ENCODE measurements around the gene DSCAM.

The DSCAM gene

DNA sequence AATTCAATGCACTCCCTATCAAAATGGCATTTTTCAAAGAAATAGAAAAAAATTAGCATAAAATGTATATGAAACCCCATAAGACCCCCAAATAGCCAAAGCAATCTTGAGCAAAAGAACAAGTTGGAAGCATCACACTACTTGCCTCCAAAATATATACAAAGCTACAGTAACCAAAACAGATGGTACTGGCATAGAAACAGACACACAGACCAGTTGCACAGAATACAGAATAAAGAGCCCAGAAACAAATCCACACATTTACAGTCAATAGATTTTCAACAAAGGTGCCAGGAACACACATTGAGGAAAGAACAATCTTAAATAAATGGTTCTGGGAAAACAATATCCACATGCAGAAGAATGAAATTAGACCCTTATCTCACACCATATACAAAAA is 350.8 kb downstream of the DSCAM start:
- no peaks in the 10 kb centered on the region for H3K36me3 ChIP-seq (ENCODE audit: control insufficient read depth in 1 of 2, insufficient read depth in 2 of 2, low read length in 2 of 2)
- H3K4me1 ChIP-seq (ENCODE audit: control insufficient read depth in 1 of 2, insufficient read depth in 2 of 2, low read length in 2 of 2) = no peaks in the 10 kb centered on the region
- no peak overlapping the region for H3K27ac ChIP-seq (ENCODE audit: low read depth, low read length)
- no peaks in the 10 kb centered on the region for H3K27me3 ChIP-seq (ENCODE audit: control insufficient read depth in 1 of 2, insufficient read depth in 2 of 2, low read length in 2 of 2)
- no peak overlapping the region for H3K4me3 ChIP-seq (ENCODE audit: low read depth in 1 of 2, low read length in 2 of 2)
- H3K9me3 ChIP-seq (ENCODE audit: control insufficient read depth in 1 of 2, low read length in 2 of 2) = peaks cover 0 to 3% of the 10 kb centered on the region in 2 donors
- no peak overlapping the region for H3K9ac ChIP-seq (ENCODE audit: low read depth in 1 of 2, low read length in 2 of 2)

DNA sequence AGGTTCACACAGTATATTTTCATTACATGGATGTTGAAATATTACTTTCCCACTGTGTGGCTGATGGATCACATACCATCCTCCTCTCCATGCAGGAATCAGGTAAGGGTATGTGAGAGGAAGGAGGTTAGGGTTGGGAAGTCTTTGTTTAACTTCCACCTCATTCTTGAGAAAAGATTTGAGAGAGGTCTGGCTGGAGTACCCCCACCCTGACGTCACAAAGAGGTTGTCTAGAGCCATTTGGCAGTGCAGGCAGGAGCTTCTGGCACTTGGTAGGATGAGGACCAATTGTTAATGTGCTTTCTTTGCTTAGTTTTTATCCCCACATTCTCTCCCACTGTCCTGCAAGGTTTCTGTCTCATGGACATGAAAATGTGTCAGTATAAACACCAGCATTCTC is 356.6 kb downstream of the DSCAM start:
- no peaks in the 10 kb centered on the region for H3K27me3 ChIP-seq (ENCODE audit: control insufficient read depth in 1 of 2, insufficient read depth in 2 of 2, low read length in 2 of 2)
- no peak overlapping the region for H3K4me3 ChIP-seq (ENCODE audit: low read depth in 1 of 2, low read length in 2 of 2)
- H3K36me3 ChIP-seq (ENCODE audit: control insufficient read depth in 1 of 2, insufficient read depth in 2 of 2, low read length in 2 of 2) = no peaks in the 10 kb centered on the region
- peaks cover 0 to 6% of the 10 kb centered on the region in 2 donors for H3K9me3 ChIP-seq (ENCODE audit: control insufficient read depth in 1 of 2, low read length in 2 of 2)
- no peak overlapping the region for H3K27ac ChIP-seq (ENCODE audit: low read depth, low read length)
- H3K9ac ChIP-seq (ENCODE audit: low read depth in 1 of 2, low read length in 2 of 2) = no peak overlapping the region
- no peaks in the 10 kb centered on the region for H3K4me1 ChIP-seq (ENCODE audit: control insufficient read depth in 1 of 2, insufficient read depth in 2 of 2, low read length in 2 of 2)

GRCh38 chr21:40489001-40489400 is 358.0 kb downstream of the DSCAM start:
- no peak overlapping the region for H3K4me3 ChIP-seq (ENCODE audit: low read depth in 1 of 2, low read length in 2 of 2)
- H3K36me3 ChIP-seq (ENCODE audit: control insufficient read depth in 1 of 2, insufficient read depth in 2 of 2, low read length in 2 of 2) = no peaks in the 10 kb centered on the region
- no peak overlapping the region for H3K27ac ChIP-seq (ENCODE audit: low read depth, low read length)
- H3K9me3 ChIP-seq (ENCODE audit: control insufficient read depth in 1 of 2, low read length in 2 of 2) = peaks cover 0 to 6% of the 10 kb centered on the region in 2 donors
- H3K27me3 ChIP-seq (ENCODE audit: control insufficient read depth in 1 of 2, insufficient read depth in 2 of 2, low read length in 2 of 2) = no peaks in the 10 kb centered on the region
- H3K4me1 ChIP-seq (ENCODE audit: control insufficient read depth in 1 of 2, insufficient read depth in 2 of 2, low read length in 2 of 2) = no peaks in the 10 kb centered on the region
- no peak overlapping the region for H3K9ac ChIP-seq (ENCODE audit: low read depth in 1 of 2, low read length in 2 of 2)

DNA sequence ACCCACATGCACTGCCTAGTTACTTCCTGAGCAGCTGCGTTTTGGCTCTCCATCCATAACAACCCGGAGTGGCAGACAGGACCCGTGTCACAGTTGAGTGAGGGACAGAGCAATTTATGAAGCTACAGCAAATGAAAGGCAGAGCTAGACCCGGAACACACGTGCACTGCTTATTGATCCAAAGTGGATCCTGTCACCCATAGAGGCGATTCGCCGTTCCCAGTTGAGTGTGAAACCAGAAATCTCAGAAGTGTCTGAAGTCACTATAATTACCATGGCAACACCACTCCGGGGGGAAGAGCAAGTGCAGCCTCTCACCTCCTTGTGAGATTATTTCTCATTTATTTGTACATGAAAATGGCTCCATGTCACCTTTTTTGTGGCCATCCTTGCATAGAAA is 365.2 kb downstream of the DSCAM start:
- no peak overlapping the region for H3K27ac ChIP-seq (ENCODE audit: low read depth, low read length)
- H3K4me3 ChIP-seq (ENCODE audit: low read depth in 1 of 2, low read length in 2 of 2) = no peak overlapping the region
- no peak overlapping the region for H3K9ac ChIP-seq (ENCODE audit: low read depth in 1 of 2, low read length in 2 of 2)
- H3K9me3 ChIP-seq (ENCODE audit: control insufficient read depth in 1 of 2, low read length in 2 of 2) = no peaks in the 10 kb centered on the region
- H3K36me3 ChIP-seq (ENCODE audit: control insufficient read depth in 1 of 2, insufficient read depth in 2 of 2, low read length in 2 of 2) = no peaks in the 10 kb centered on the region
- no peaks in the 10 kb centered on the region for H3K27me3 ChIP-seq (ENCODE audit: control insufficient read depth in 1 of 2, insufficient read depth in 2 of 2, low read length in 2 of 2)
- no peaks in the 10 kb centered on the region for H3K4me1 ChIP-seq (ENCODE audit: control insufficient read depth in 1 of 2, insufficient read depth in 2 of 2, low read length in 2 of 2)

- no peaks in the 10 kb centered on the region for H3K27me3 ChIP-seq (ENCODE audit: control insufficient read depth in 1 of 2, insufficient read depth in 2 of 2, low read length in 2 of 2)
- no peak overlapping the region for H3K4me3 ChIP-seq (ENCODE audit: low read depth in 1 of 2, low read length in 2 of 2)
- H3K4me1 ChIP-seq (ENCODE audit: control insufficient read depth in 1 of 2, insufficient read depth in 2 of 2, low read length in 2 of 2) = no peaks in the 10 kb centered on the region
- H3K27ac ChIP-seq (ENCODE audit: low read depth, low read length) = no peak overlapping the region
- H3K9ac ChIP-seq (ENCODE audit: low read depth in 1 of 2, low read length in 2 of 2) = no peak overlapping the region
- no peaks in the 10 kb centered on the region for H3K9me3 ChIP-seq (ENCODE audit: control insufficient read depth in 1 of 2, low read length in 2 of 2)
- no peaks in the 10 kb centered on the region for H3K36me3 ChIP-seq (ENCODE audit: control insufficient read depth in 1 of 2, insufficient read depth in 2 of 2, low read length in 2 of 2)
These were observed 372.4 kb downstream of the DSCAM start for GRCh38 chr21:40474513-40474912.

- Histone ChIP-seq H3K9ac (ENCODE audit: low read depth in 1 of 2, low read length in 2 of 2) (no peak overlapping the region), H3K27ac (ENCODE audit: low read depth, low read length) (no peak overlapping the region), H3K36me3 (ENCODE audit: control insufficient read depth in 1 of 2, insufficient read depth in 2 of 2, low read length in 2 of 2) (no peaks in the 10 kb centered on the region), H3K4me3 (ENCODE audit: low read depth in 1 of 2, low read length in 2 of 2) (no peak overlapping the region), H3K4me1 (ENCODE audit: control insufficient read depth in 1 of 2, insufficient read depth in 2 of 2, low read length in 2 of 2) (no peaks in the 10 kb centered on the region), H3K9me3 (ENCODE audit: control insufficient read depth in 1 of 2, low read length in 2 of 2) (no peaks in the 10 kb centered on the region), H3K27me3 (ENCODE audit: control insufficient read depth in 1 of 2, insufficient read depth in 2 of 2, low read length in 2 of 2) (no peaks in the 10 kb centered on the region)
These were observed 374.9 kb downstream of the DSCAM start for GRCh38 chr21:40472013-40472412.

DNA sequence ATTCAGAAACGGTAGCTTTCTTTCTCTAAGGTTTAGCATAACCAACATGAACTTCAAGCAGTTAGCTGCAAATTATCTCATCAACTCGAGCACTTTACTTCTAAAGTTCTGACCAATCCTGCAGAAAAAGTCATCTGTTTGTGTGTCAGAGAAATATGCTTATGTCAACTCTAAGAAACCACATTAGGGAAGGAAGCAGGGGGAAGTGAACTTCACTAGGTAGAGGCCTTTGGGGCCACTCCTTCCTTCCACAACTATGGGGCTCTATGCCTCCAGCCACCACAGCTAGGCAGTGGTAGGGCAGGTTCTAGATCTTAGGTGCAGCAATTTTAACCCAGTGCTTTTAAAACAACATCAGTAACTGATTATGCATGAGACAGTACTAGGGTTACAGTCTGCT is 375.9 kb downstream of the DSCAM start:
- Histone ChIP-seq H3K9me3 (ENCODE audit: control insufficient read depth in 1 of 2, low read length in 2 of 2) (no peaks in the 10 kb centered on the region), H3K36me3 (ENCODE audit: control insufficient read depth in 1 of 2, insufficient read depth in 2 of 2, low read length in 2 of 2) (no peaks in the 10 kb centered on the region), H3K27me3 (ENCODE audit: control insufficient read depth in 1 of 2, insufficient read depth in 2 of 2, low read length in 2 of 2) (no peaks in the 10 kb centered on the region), H3K27ac (ENCODE audit: low read depth, low read length) (no peak overlapping the region), H3K9ac (ENCODE audit: low read depth in 1 of 2, low read length in 2 of 2) (no peak overlapping the region), H3K4me1 (ENCODE audit: control insufficient read depth in 1 of 2, insufficient read depth in 2 of 2, low read length in 2 of 2) (no peaks in the 10 kb centered on the region), H3K4me3 (ENCODE audit: low read depth in 1 of 2, low read length in 2 of 2) (no peak overlapping the region)

GRCh38 chr21:40466893-40467483 is 380.0 kb downstream of the DSCAM start:
- Histone ChIP-seq H3K27ac (ENCODE audit: low read depth, low read length) (no peak overlapping the region), H3K9ac (ENCODE audit: low read depth in 1 of 2, low read length in 2 of 2) (no peak overlapping the region), H3K36me3 (ENCODE audit: control insufficient read depth in 1 of 2, insufficient read depth in 2 of 2, low read length in 2 of 2) (no peaks in the 10 kb centered on the region), H3K9me3 (ENCODE audit: control insufficient read depth in 1 of 2, low read length in 2 of 2) (no peaks in the 10 kb centered on the region), H3K4me1 (ENCODE audit: control insufficient read depth in 1 of 2, insufficient read depth in 2 of 2, low read length in 2 of 2) (no peaks in the 10 kb centered on the region), H3K4me3 (ENCODE audit: low read depth in 1 of 2, low read length in 2 of 2) (no peak overlapping the region), H3K27me3 (ENCODE audit: control insufficient read depth in 1 of 2, insufficient read depth in 2 of 2, low read length in 2 of 2) (no peaks in the 10 kb centered on the region)

DNA sequence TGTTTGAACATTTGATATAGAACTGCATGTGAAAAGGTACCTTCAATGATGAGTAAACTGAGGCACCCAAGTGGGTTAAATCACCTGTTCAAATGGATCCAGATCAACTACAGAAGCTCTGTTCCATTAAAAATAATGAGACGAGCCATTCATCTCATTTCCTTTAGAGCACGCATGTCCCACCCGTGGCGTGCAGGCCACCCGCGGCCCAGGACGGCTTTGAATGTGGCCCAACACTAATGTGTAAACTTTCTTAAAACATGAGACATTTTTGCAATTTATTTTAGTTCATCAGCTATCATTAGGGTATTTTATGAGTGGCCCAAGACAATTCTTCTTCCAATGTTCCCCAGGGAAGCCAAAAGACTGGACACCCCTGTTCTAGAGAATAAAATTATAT is 381.6 kb downstream of the DSCAM start:
- Histone ChIP-seq H3K27me3 (ENCODE audit: control insufficient read depth in 1 of 2, insufficient read depth in 2 of 2, low read length in 2 of 2) (no peaks in the 10 kb centered on the region), H3K27ac (ENCODE audit: low read depth, low read length) (no peak overlapping the region), H3K9me3 (ENCODE audit: control insufficient read depth in 1 of 2, low read length in 2 of 2) (no peaks in the 10 kb centered on the region), H3K4me3 (ENCODE audit: low read depth in 1 of 2, low read length in 2 of 2) (no peak overlapping the region), H3K4me1 (ENCODE audit: control insufficient read depth in 1 of 2, insufficient read depth in 2 of 2, low read length in 2 of 2) (no peaks in the 10 kb centered on the region), H3K36me3 (ENCODE audit: control insufficient read depth in 1 of 2, insufficient read depth in 2 of 2, low read length in 2 of 2) (no peaks in the 10 kb centered on the region), H3K9ac (ENCODE audit: low read depth in 1 of 2, low read length in 2 of 2) (no peak overlapping the region)

- Histone ChIP-seq H3K27ac (ENCODE audit: low read depth, low read length) (no peak overlapping the region), H3K36me3 (ENCODE audit: control insufficient read depth in 1 of 2, insufficient read depth in 2 of 2, low read length in 2 of 2) (no peaks in the 10 kb centered on the region), H3K27me3 (ENCODE audit: control insufficient read depth in 1 of 2, insufficient read depth in 2 of 2, low read length in 2 of 2) (no peaks in the 10 kb centered on the region), H3K9ac (ENCODE audit: low read depth in 1 of 2, low read length in 2 of 2) (no peak overlapping the region), H3K4me3 (ENCODE audit: low read depth in 1 of 2, low read length in 2 of 2) (no peak overlapping the region), H3K4me1 (ENCODE audit: control insufficient read depth in 1 of 2, insufficient read depth in 2 of 2, low read length in 2 of 2) (no peaks in the 10 kb centered on the region), H3K9me3 (ENCODE audit: control insufficient read depth in 1 of 2, low read length in 2 of 2) (no peaks in the 10 kb centered on the region)
These were observed 383.8 kb downstream of the DSCAM start for GRCh38 chr21:40463176-40463575.

DNA sequence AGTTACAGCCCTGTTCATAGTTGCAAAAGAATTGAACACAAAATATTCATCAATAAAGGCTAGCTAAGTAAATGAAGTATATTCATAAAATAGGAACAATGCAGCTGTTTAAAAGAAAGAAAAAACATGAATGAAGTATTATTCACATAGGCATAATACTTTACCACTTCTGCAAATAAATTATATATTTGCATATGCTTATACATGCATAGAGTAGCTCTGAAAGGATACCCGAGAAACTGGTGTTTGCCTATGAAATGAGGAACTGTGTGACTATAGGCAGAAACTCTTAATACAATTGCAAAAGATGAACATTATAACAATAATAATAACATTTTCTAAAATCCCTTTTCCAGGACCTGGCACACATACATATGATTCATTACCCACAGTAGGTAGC is 385.9 kb downstream of the DSCAM start:
- Histone ChIP-seq H3K4me3 (ENCODE audit: low read depth in 1 of 2, low read length in 2 of 2) (no peak overlapping the region), H3K4me1 (ENCODE audit: control insufficient read depth in 1 of 2, insufficient read depth in 2 of 2, low read length in 2 of 2) (no peaks in the 10 kb centered on the region), H3K9ac (ENCODE audit: low read depth in 1 of 2, low read length in 2 of 2) (no peak overlapping the region), H3K27me3 (ENCODE audit: control insufficient read depth in 1 of 2, insufficient read depth in 2 of 2, low read length in 2 of 2) (no peaks in the 10 kb centered on the region), H3K27ac (ENCODE audit: low read depth, low read length) (no peak overlapping the region), H3K9me3 (ENCODE audit: control insufficient read depth in 1 of 2, low read length in 2 of 2) (no peaks in the 10 kb centered on the region), H3K36me3 (ENCODE audit: control insufficient read depth in 1 of 2, insufficient read depth in 2 of 2, low read length in 2 of 2) (no peaks in the 10 kb centered on the region)

All from duodenal mucosa (tissue), 2 donors.